ENCODE results near the gene TMEM208.

TMEM208 gene

GRCh38 chr16:67237396-67238277 lies 10.7 kb downstream of the TMEM208 start:
- no peak for DNase-seq

DNA sequence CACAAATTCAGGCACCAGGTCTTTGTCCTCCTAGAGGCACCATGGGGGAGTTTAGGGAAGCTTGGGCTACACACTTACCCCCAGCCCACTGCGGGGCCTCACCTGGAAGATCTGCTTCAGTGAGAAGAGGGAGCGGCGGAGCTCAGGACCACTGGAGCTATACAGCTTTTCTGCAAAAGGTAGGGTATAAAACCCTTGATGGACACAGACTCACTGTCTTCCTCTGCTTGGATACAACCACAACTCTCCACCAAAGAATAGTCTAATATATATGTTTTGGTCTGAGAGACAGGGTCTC lies 11.3 kb downstream of the TMEM208 start:
- no peak for DNase-seq

GRCh38 chr16:67238806-67239470 lies 12.0 kb downstream of the TMEM208 start:
- DNase-seq: no peak

DNA sequence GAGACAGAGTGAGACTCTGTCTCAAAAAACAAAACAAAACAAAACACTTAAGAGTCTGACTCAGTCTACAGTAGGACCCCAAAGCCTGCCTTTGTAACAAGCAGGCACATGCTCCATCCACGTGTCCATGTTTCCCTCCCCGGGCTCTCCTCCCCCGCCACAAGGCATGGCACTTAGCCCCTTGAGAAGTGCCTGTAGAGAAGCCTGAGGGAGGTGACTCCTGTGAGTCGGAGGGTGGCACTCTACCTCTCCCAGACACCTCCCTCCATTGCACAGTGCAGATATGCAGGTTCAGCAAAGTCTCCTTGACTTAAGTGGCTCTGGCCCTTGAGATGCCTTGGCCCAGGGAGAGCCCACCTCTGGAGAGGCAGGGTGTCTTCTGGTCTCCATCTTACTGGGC lies 13.6 kb downstream of the TMEM208 start:
- DNase-seq: no peak

- DNase-seq: no peak
These were observed 14.3 kb downstream of the TMEM208 start for GRCh38 chr16:67241008-67241900.

DNA sequence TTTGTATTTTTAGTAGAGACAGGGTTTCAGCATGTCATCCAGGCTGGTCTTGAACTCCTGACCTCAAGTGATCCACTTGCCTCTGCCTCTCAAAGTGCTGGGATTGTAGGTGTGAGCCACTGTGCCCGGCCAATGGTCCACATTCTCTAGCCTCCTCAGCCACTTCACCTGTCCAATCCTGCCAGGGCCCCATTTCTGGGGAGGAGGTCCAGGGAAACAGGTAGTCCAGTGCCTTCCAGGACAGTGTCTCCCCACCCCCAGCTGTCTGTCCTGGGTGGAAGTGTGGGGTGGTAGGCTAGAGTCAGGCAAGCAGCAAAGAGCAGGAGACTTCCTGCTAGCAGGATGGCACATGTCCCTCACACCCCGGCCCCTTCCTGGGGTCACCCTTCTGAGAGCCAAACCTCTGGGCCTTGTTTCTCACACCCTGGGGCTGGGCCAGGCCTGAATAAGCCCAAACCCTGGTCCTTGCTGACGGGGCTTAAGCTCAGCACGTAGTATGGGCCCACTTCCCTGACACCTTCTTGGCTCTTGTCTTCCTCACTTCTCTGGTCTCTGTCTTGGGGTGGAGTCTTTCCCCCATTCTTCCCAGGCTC lies 15.3 kb downstream of the TMEM208 start:
- DNase-seq: no peak

- DNase-seq: no peak
These were observed 16.6 kb downstream of the TMEM208 start for GRCh38 chr16:67243481-67243880.

DNA sequence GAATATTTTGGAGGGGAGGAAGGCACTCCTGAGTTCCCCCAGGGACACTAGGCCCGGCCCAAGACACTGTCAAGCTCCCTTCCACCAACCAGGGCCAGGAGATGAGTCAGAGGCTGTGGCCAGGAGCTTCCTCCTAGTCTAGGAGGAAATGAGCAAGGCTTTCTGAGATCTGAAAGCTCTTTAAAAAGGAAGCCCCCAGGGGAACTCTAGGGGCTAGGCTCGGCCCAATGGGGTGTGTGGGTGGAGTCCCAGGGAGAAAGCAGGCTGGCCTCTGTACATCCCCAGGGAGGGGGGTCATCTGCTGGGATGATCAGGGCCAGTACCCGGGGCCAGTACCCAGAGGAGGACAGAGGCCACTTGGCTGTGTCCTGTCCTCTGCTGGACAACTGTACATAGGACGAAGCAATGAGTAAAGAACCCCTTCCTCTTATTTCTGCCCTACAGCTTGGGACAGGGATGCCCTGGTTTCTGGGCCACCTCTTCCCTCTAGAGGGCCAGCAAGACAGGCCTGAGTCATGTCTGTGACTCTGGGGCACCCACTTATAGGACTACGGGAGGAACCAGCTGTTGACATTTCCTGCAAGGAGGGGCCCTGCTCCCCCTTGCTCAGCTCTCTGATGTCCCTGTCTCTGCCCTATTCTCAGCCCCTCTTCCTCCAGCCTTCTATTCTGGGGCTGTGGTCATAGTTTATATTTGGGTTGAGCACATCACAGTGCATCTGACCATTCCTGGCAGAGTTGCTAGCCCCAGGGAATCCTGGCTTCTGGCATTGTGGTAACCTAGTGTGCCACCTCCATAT lies 17.7 kb downstream of the TMEM208 start:
- peak; percentile 88 for DNase-seq

- no peak for DNase-seq
These were observed 18.3 kb downstream of the TMEM208 start for GRCh38 chr16:67245186-67245585.

DNA sequence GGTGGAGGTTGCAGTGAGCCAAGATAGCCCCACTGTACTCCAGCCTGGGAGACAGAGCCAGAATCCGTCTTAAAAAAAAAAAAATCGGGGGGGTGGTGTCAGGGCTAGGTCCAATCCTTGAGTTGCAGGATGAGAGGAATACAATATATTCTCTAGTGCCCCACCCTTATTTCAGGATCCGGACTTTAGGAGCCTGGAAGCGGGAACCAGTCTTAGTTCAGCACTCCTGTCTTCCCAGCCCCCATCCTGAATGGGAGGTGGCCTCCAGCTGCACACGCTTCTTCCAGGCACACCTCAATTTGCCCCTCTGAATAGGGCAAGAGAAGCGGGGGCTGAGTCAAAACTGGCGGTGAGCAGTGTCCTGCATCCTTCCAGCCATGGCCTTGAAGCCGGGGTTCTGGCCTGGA lies 18.7 kb downstream of the TMEM208 start:
- no peak for DNase-seq

DNA sequence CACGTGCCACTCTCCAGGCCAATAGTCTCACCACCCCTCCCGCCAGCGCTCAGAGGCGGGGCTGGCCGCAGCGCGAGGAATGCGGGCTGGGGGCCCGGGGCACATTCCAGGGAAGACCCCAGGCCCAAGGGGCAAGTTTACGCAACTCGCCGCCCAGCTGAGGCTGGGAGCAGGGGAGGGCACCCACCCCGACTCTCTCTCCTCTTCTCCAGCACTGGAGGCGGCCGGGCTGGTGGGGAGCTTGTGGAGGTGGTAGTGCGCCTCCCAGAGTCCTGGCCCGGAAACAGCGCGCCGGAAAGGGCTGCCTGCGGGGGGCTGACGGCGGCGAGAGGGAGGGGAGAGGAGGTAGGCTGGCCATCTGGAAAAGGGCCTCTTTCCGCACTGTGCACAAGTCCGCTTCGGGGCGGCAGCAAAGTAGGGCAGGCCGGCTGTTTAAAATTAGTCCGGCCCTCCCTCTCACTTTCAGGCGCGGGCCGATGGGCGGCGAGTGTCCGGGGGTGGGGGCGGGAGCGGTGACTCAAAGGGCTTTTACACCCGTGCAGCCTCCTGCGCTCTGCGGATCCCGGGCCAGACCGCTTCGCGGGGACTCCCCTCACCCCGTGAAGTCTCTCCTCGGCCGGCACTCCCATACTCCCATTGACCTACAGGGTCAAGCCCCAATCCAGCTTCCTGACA lies 19.3 kb downstream of the TMEM208 start:
- DNase-seq: peak; percentile 51

DNA sequence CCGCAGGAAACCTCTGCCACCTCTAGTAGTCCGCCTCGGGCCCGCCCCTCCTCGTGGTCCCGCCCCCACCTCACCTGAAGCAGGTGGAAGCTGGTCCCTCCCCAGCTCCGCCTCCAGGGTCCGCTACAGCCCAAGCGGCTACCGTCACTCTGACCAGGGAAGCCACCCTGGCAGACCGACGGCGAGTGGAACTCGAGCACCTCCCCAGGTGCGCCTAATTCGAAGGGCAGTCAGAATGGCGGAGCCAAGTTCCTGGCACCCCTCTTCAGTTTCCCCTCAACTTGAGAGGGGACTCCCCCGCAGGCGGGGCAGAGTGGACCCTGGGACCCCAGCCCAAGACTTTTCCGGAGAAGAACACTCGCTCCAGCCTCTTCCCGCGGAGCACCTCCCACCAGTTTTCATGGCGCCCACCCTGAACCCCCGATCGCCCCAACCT lies 19.8 kb downstream of the TMEM208 start:
- no peak for DNase-seq

DNA sequence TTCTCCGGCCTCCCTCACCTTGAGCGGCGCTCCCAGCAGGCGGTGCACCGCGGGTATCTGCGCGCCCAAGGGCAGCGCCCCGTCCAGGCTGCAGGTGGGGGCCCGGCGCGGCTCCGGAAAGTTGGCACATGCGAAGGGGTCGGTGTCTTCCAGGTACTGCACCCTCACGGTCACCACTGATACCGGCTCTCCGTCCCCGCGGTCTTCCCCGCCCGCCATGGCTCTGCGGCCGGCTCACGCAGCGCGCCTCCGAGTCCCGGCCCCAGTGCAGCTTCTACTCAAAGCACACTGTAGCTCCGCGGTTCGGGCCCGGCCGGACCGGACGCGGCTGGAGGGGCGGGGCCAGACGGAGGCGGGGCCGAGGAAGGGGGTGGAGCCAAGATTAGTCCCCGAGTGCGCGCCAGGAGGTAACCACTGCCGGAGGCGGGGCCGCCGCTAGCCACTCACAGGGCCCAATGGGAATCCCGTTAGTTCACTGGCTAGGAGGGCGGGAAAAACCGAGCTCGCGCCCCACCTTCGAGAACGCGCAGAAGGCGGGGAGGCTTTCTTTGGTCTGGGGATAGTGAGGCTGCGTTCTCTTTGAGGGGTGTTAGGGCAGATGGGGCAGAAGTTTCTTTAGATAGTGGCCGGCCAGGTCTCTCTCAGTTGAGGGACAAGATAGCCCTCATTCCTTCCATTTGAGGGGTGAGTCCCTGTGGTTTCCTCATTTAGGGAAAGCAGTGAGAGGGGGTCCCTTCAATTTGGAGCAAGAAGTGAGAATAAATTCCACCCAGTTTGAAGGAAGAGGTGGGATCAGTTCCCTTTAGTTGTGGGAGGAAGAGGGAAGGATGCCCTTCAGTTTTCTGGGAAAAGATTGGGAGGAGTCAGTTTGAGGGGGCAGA lies 20.5 kb downstream of the TMEM208 start, which contains the start of gene FHOD1:
TSS of gene FHOD1 (minus strand) at position 290 of the 881 bp plus-strand sequence. CDS start at position 219, 71 bp downstream.
- DNase-seq: peak; percentile 96

DNA sequence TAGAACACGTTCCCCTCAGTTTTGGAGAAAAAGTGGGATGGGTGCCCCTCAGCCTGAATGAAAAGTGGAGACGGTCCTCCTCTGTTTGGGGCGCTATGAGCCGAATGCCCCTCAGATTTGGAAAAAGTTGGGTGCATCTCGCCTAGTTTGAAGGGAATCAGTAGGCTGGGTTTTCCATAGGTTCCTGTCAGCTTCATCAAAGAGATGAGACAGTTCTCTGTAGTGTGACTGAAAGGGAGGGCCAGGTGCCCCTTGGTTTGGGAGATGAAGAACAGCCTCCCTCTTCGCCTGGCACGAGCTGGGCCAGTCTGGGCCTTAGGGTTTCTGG lies 21.1 kb downstream of the TMEM208 start:
- no peak for DNase-seq

DNA sequence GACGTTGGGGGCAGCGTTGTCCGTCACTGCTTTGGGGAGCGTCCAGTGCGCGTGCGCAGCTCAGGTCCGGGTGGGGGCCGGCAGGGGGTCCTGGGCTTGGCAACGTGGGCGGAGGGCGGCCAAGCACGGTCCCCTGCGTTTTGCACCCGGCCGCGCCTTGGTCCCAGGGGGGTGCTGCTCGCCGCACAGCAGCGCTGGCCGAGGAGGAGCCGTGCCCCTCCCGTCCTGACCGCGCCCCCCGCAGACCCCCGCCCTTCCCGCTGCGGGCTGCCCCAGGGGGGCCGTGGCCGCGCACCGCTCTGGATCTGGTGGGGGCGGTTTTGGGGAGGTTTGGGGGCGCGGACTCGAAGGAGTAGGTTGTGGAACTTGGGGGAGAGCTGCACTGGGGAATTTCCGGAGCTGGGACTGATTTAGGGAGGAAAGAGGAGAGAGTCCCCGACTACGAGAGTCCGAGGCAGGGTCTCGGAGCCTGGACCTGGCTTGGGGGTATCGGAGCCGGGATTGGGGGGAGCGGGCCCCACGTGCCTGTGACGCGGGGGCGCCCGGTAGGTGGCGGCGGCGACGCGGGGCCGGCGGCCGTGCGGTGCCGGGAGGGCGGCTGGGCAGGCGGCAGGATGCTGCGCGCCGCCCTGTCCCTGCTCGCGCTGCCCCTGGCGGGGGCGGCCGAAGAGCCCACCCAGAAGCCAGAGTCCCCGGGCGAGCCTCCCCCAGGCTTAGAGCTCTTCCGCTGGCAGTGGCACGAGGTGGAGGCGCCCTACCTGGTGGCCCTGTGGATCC lies 21.7 kb downstream of the TMEM208 start, which contains the start of gene SLC9A5:
TSS of gene SLC9A5 (plus strand) at position 579 of the 777 bp plus-strand sequence. CDS start at position 615, 36 bp downstream.
- DNase-seq: no peak

- no peak for DNase-seq
These were observed 22.5 kb downstream of the TMEM208 start for GRCh38 chr16:67249178-67250044.

- no peak for DNase-seq
These were observed 23.1 kb downstream of the TMEM208 start for GRCh38 chr16:67250045-67250327.

- no peak for DNase-seq
These were observed 25.9 kb downstream of the TMEM208 start for GRCh38 chr16:67252609-67253497.
